ENCODE data around the gene SMTNL2.

GRCh38 chr17:4594406-4594805, 10.1 kb downstream of the SMTNL2 start:
- TF ChIP-seq, protein P1, sequence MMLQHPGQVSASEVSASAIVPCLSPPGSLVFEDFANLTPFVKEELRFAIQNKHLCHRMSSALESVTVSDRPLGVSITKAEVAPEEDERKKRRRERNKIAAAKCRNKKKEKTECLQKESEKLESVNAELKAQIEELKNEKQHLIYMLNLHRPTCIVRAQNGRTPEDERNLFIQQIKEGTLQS (CRISPR knock-in tag; conservative IDR thresholded peaks at IDR 0.05) = no peak
- TF ChIP-seq, protein P2, sequence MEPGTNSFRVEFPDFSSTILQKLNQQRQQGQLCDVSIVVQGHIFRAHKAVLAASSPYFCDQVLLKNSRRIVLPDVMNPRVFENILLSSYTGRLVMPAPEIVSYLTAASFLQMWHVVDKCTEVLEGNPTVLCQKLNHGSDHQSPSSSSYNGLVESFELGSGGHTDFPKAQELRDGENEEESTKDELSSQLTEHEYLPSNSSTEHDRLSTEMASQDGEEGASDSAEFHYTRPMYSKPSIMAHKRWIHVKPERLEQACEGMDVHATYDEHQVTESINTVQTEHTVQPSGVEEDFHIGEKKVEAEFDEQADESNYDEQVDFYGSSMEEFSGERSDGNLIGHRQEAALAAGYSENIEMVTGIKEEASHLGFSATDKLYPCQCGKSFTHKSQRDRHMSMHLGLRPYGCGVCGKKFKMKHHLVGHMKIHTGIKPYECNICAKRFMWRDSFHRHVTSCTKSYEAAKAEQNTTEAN (CRISPR knock-in tag; IDR thresholded peaks at IDR 0.05) = no peak
- TF ChIP-seq, protein P3, sequence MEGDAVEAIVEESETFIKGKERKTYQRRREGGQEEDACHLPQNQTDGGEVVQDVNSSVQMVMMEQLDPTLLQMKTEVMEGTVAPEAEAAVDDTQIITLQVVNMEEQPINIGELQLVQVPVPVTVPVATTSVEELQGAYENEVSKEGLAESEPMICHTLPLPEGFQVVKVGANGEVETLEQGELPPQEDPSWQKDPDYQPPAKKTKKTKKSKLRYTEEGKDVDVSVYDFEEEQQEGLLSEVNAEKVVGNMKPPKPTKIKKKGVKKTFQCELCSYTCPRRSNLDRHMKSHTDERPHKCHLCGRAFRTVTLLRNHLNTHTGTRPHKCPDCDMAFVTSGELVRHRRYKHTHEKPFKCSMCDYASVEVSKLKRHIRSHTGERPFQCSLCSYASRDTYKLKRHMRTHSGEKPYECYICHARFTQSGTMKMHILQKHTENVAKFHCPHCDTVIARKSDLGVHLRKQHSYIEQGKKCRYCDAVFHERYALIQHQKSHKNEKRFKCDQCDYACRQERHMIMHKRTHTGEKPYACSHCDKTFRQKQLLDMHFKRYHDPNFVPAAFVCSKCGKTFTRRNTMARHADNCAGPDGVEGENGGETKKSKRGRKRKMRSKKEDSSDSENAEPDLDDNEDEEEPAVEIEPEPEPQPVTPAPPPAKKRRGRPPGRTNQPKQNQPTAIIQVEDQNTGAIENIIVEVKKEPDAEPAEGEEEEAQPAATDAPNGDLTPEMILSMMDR (IDR thresholded peaks at IDR 0.05) = no peak
- TF ChIP-seq IRF1 (CRISPR knock-in tag; IDR thresholded peaks at IDR 0.05) = no peak

Data from WTC11 (cell line).